Stimulated activated CD8-positive, alpha-beta memory T cell treated with anti-CD3 and anti-CD28 coated beads, Interleukin-2, amount 100 ng/mL, for 1 hour (primary cell): ENCODE measurements around the gene LST1.
"Not testable (repeated sequence)": the region's sequence is repeated elsewhere in the genome, so short reads cannot be mapped to it uniquely, and the experiment has no call there.

Experiments used
- DNase-seq, 2 donors: peaks; one replicate each; pipeline ENCODE4 v3.0.0-alpha.2; 2020; ENCODE audit warnings: low read depth in 2 of 2

LST1 gene

GRCh38 chr6:31580807-31581433 lies 5.2 kb upstream of the LST1 start:
- DNase-seq: peak; percentile 83 to 85

GRCh38 chr6:31581434-31582229 lies 4.4 kb upstream of the LST1 start:
- no peak for DNase-seq

- DNase-seq: peak in 1 of 2 donors; percentile 62
These were observed 3.8 kb upstream of the LST1 start, which contains the start of gene LTB for GRCh38 chr6:31582230-31582643. LTB (minus strand) TSS chr6:31582424; CDS start chr6:31582417, 7 bp downstream.

- DNase-seq: no peak
These were observed 586 bp upstream of the LST1 start for GRCh38 chr6:31585491-31585890.

DNA sequence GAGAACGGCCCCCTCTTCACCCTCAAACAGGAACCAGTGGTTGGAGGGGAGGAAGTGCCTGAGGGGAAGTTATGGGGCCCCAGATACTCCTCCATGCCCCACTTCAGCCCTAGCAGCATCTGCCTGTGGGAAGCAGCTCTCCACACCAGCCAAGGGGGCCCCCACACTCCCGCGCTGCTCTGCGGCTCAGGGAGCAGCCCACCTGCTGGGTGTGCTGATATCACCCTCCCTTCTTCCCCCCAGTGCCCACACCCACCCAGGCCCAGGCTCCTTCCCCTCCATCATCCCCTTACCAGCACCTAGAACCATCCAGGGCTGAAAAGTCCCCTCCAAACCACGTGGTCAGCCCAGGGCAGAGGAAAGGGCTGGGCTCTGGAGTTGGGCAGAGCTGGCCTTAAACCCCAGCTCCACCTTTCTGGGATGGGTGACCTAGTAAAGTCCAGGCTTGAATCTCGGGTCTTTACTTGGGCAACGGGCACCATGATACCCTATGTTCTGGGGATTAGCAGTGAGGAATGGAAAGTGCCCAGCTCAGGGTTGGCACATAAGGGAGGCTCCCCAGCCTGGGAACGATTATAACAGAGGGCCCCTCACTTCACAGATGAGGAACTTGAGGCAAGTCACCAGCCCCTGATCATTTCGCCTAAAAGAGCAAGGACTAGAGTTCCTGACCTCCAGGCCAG lies 663 bp downstream of the LST1 start:
- DNase-seq: no peak

DNA sequence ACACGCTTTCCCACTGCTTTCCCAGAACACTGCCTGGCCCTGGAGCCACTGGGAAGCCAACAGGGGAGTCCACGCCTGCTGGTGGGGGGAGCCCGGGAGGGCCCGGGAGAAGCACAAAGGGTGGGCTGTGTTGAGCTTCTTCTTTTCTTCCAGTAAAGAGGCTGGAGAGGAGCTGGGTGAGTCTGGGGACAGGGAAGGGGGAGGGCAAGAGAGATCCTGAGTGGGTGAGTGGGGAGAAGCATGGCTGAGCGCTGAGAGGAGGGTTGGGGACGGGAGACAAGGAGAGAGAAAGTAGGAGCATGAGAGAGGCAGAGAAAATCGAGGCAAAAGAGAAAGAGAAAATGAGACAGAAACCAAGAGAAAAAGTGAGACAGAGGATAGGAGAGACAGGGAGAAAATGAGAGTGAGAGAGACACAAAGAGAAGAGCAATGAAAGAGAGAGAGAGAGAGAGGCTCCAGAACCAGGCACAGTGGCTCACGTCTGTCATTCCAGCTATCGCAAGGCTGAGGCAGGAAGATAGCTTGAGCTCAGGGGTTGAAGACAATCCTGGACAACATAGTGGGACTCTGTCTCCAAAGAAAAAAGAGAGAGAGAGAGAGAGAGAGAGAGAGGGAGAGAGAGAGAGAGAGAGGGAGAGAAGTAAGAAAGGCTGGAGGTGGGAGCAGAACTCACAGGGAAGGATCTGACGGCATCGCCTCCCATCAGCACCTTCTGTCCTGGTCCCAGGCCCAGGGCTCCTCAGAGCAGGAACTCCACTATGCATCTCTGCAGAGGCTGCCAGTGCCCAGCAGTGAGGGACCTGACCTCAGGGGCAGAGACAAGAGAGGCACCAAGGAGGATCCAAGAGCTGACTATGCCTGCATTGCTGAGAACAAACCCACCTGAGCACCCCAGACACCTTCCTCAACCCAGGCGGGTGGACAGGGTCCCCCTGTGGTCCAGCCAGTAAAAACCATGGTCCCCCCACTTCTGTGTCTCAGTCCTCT lies 2.0 kb downstream of the LST1 start:
- no peak for DNase-seq

DNA sequence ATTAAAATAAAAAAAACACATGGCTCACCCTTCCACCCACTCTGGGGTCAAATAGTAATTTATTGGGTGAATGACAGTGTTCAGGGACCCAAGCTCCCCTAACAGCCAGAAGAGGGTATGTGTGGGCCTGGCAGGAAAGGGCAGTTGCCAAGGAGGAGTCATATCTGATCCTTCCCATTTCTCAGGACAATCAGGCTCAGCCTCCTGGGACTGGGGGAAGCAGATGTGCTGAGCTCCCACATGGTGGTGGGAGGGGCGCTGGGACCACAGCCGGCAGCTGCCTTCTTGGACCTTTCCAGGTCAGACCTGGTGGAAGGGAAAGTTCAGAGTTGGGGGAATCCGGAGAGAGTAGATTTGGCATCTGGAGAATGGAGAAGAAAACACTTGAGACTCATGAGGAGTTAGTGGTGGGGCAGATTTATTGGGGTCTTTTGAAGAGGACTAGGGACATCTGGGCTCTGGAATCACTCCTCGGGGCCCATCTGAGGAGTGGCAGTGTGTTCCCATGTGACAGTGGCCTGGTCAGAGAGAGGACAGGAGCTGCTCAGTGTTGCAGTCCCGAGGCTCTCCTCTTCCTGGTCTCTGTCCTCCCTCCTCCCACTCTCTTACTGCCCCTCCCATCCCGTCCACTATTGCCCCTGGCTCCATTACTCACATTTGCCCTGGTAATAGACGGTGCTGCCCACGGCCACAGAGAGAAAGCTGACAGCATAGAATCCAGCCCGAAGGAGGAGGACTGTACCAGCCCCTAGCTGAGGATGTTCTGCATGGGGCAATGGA lies 3.0 kb downstream of the LST1 start:
- no peak for DNase-seq

DNA sequence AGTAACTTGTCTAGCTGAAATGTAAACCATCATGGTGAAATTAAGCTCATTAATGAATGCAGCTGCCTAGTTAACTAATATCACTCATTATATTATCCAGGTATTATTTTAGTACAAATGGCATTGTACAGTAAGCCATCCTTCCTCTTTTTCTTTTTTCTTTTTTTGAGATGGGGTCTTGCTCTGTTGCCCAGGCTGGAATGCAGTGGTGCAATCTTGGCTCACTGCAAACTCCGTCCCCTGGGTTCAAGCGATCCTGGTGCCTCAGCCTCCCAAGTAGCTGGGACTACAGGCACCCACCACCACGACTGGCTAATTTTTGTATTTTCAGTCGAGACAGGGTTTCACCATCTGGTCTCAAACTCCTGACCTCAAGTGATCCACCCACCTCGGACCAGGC lies 4.6 kb downstream of the LST1 start:
- not testable (repeated sequence) for DNase-seq

GRCh38 chr6:31592396-31592771 lies 6.3 kb downstream of the LST1 start:
- DNase-seq: no peak

DNA sequence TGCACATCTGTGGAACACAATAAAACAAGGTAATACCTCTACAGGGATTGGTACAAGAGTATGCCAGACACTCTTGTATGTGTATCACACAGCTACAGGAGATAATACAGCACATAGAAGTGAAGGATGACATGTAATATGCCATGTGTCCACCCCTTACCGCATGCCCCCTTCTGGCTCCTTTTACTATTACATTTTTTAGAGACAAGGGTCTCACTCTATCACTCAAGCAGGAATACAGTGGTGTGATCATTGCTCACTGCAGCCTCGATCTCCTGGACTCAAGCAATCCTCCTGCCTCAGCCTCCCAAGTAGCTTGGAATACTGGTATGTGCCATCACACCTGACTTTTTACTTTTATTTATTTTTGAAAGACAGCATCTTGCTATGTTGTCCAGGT lies 10.9 kb downstream of the LST1 start:
- DNase-seq: no peak

GRCh38 chr6:31607317-31607716 lies 21.2 kb downstream of the LST1 start:
- no peak for DNase-seq

- DNase-seq: no peak
These were observed 23.7 kb downstream of the LST1 start for GRCh38 chr6:31609519-31610406.

DNA sequence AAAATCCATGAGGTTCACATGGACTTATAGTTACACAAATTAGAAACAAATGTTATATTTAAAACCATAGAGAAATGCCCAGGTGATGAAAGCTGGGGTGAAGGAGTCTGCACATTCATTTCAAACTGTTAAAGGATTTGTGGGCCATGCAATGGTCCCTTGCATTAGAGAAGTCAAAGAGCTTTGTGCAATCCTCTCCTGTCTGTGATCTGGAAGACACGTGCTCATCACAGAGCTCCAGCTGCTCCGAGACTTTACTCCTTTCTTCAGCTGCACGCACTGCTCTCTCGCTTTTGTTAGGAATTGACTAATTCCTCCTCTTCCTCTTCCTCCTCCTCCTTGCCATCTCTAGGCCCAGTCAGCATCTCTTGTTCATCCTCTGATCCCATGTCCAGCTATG lies 24.9 kb downstream of the LST1 start:
- DNase-seq: no peak

- no peak for DNase-seq
These were observed 28.1 kb downstream of the LST1 start for GRCh38 chr6:31614075-31614619.

DNA sequence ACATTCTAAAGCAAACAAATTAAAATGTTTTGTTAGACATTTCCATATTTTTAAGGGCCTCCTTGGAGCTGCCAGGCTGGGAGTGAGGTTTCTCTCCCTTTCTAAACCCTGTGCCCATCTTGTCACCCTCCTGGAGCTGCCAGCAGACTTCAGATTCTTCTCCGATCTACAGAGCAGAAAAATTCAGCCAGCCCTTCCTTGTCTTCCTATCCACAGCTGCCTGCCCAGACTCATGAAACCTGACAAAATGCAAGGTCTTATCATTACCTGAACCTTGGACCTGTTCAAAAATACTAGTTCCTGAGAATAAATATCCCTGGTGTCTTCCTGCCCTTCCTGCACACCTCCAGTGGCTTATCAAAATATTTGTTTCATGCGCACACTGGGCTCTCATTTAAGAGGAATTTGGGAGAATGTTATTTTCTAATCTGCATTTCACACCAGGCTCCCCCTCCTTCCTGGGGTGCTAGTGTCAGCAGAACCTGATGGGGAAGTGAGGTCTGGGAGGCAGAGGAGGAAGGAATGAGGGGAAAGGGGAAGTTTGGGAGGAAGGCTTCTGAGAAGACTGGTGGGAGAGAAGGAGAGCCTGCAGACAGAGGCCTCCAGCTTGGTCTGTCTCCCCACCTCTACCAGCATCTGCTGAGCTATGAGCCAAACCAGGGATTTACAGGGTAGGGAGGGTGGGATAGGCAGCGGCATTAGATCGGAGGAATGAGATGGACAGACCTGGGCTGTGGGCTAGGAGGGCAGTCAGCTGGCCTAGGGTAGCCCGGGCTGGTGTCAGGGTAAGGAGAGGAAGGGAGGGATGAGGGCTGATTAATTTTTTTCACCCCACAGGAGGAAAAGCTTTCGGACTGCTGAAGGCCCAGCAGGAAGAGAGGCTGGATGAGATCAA lies 28.9 kb downstream of the LST1 start, which contains the start of gene AIF1:
Gene AIF1 (plus strand): TSS at position 551 of the 895 bp plus-strand sequence. CDS start 96 bp downstream, at position 647.
- no peak for DNase-seq

DNA sequence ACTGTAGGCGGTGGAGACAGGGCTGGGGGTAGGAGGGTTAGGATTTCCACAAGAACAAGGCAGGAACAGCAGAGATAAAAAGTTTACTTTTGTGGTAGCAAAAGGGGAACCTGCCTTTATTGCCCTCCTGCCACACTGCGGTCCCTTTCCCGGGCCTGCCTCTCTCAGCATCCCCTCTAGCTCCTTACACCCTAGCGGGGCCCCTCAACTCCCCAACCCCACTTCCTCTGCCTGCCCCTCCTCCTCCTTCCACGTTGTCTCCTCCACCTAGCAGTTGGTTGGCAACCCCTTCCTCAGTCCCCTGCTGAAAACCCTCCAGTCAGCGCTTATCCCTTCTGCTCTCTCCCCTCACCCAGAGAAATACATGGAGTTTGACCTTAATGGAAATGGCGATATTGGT lies 29.7 kb downstream of the LST1 start:
- DNase-seq: no peak

DNA sequence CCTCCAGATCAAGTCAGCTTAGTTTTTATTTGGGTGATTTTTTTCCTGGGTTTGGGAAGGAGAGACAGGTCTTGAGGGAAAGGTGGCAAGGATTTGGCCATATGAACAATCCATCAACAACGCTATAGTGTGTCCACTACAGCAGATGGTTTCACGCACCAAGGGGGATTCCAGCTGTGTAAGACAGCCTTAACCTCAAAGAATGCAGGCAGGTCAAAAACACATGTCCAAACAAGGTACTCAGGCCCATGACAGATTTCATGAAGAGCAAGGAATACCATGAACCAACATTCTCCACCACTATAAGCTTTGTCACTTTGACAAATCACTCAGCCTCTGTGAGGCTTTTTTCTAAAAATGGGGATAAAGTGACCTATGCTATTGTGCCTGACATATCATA lies 30.9 kb downstream of the LST1 start:
- DNase-seq: no peak
